HL-60 (cell line): ENCODE data around the gene RBFOX1.

Source experiments
- DNase-seq, 2 experiments: peaks; one replicate each; pipeline ENCODE4 v3.0.0-alpha.2; 2010 to 2020; ENCODE audit warnings: low read depth in 1 of 2, low spot score in 1 of 2
- H3K27ac ChIP-seq: fragments of 250-450 bp; sonication (Bioruptor Pico); replicated peaks from 2 replicates; pipeline ENCODE4 v1.5.1; 2020; ENCODE audit warnings: mild to moderate bottlenecking, moderate library complexity
- H3K27me3 ChIP-seq: fragments of 250-450 bp; sonication (Bioruptor Pico); 2 replicates; pipeline ENCODE4 v1.5.1; 2021; ENCODE audit warnings: mild to moderate bottlenecking, moderate library complexity; ENCODE audit not compliant: insufficient read depth, poor library complexity, severe bottlenecking
- H3K4me3 ChIP-seq: replicated peaks from 2 replicates; pipeline ENCODE4 v1.5.1; 2011; ENCODE audit warnings: mild to moderate bottlenecking, control low read depth, low read length; ENCODE audit not compliant: insufficient read depth
- CTCF ChIP-seq: IDR thresholded peaks from one replicate; pipeline ENCODE4 v1.5.1; 2011; ENCODE audit warnings: low read length, control low read depth, inconsistent platforms; ENCODE audit not compliant: insufficient read depth
- GABPA ChIP-seq: IDR thresholded peaks from 2 replicates; pipeline ENCODE4 v1.6.1; 2012; ENCODE audit warnings: low read depth
- POLR2AphosphoS5 ChIP-seq: IDR thresholded peaks from 2 replicates; pipeline ENCODE4 v1.6.1; 2012; ENCODE audit warnings: low read depth
- REST ChIP-seq: IDR thresholded peaks from 2 replicates; pipeline ENCODE4 v1.6.1; 2012; ENCODE audit warnings: low read depth; ENCODE audit not compliant: insufficient replicate concordance
- SPI1 ChIP-seq: IDR thresholded peaks from 2 replicates; pipeline ENCODE4 v1.6.1; 2012; ENCODE audit warnings: low read depth, mild to moderate bottlenecking, borderline replicate concordance

The RBFOX1 gene

GRCh38 chr16:7713244-7713643, 380.6 kb downstream of the RBFOX1 start:
- Histone ChIP-seq H3K27me3 (no peaks in the 10 kb centered on the region), H3K4me3 (no peak overlapping the region), H3K27ac (no peak overlapping the region)
- no peak for TF ChIP-seq GABPA
- TF ChIP-seq REST: no peak
- TF ChIP-seq POLR2AphosphoS5: no peak
- TF ChIP-seq SPI1: no peak
- no peak for TF ChIP-seq CTCF
- DNase-seq: no peak

DNA sequence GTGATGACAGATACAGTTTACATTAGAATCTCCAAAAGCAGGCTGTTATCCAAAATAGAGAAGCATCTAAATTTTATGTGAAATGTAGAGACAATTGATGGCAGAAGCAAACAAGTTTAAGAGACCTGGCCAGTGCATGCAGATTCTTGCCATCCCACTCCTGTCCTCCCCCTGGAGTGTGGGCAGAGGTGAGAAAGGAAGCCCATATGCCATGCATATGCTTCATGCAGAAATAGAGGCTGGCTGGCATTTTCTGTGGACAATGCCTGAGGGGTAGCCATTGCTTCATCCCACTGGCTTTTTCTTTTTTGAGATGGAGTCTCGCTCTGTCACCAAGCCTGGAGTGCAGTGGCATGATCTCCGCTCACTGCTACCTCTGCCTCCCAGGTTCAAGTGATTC, 382.1 kb downstream of the RBFOX1 start:
- no peak for DNase-seq
- Histone ChIP-seq H3K4me3 (no peak overlapping the region), H3K27ac (no peak overlapping the region), H3K27me3 (no peaks in the 10 kb centered on the region)
- TF ChIP-seq POLR2AphosphoS5 (no peak), GABPA (no peak), REST (no peak), CTCF (no peak), SPI1 (no peak)

DNA sequence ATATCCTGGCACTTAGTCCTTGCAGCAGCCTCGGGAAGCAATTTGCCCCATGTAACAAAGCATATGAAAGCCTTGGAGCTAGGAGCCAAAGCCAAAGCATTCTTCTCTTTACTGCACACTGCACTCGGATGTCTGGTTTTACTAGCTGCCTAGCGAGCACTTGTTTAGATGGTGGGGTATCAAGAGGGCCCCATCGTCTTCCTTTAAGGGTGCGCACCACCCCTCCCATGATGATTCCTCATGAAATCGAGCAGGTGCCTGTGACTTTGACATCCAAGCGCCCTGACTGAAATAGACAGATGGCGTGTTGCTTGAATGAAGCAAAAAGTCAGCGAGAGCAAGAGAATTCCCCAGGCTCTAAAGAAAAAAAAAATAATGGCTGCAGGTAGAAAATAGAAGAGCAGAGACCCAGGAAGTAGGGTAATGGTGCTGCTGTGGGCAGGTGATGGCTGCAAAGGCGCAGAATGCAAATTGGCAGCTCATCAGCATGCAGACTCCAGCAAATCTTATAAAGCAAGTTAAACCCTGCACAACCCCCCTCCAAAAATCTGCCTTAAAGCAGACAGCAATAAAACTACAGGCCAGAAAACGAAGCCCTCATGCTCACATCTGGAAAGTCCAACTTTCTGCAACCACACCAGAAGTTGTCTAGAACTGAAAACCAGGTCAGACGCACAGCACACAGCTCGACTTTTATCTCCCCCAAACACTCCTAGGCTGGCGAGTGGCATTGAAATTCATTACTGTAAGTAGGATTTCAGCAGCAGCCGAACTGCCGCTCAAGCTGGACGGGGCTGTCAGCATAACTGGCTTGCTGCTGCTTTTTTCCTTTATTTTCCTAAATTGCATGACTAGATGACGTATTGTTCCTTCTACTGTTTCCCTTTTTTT, 384.3 kb downstream of the RBFOX1 start:
- TF ChIP-seq CTCF (no peak), REST (no peak), POLR2AphosphoS5 (no peak), SPI1 (no peak), GABPA (no peak)
- no peak overlapping the region for H3K27ac ChIP-seq
- DNase-seq: no peak
- H3K27me3 ChIP-seq: no peaks in the 10 kb centered on the region
- H3K4me3 ChIP-seq: no peak overlapping the region
